ENCODE results near the gene PPP1R12C.
"Not testable (repeated sequence)": the region's sequence is repeated elsewhere in the genome, so short reads cannot be mapped to it uniquely, and the experiment has no call there.

PPP1R12C gene

GRCh38 chr19:55156202-55157063 lies 39.0 kb upstream of the PPP1R12C start:
- Histone ChIP-seq H3K36me3 (ENCODE audit: control insufficient read depth in 1 of 2, insufficient read depth in 2 of 2, low read length in 2 of 2) (no peaks in the 10 kb centered on the region), H3K9me3 (ENCODE audit: control insufficient read depth in 1 of 2, low read length in 2 of 2) (no peaks in the 10 kb centered on the region), H3K4me1 (ENCODE audit: control insufficient read depth in 1 of 2, insufficient read depth in 2 of 2, low read length in 2 of 2) (peaks cover 0 to 6% of the 10 kb centered on the region in 2 donors), H3K27ac (ENCODE audit: low read length) (no peak overlapping the region), H3K27me3 (ENCODE audit: low read depth, low read length) (peaks cover 9% of the 10 kb centered on the region), H3K4me3 (ENCODE audit: low read depth in 1 of 2, low read length in 2 of 2) (no peak overlapping the region)

GRCh38 chr19:55155784-55156183 lies 38.3 kb upstream of the PPP1R12C start:
- H3K27me3 ChIP-seq (ENCODE audit: low read depth, low read length); H3K4me1 ChIP-seq (ENCODE audit: control insufficient read depth in 1 of 2, insufficient read depth in 2 of 2, low read length in 2 of 2); H3K9me3 ChIP-seq (ENCODE audit: control insufficient read depth in 1 of 2, low read length in 2 of 2); H3K27ac ChIP-seq (ENCODE audit: low read length); H3K4me3 ChIP-seq (ENCODE audit: low read depth in 1 of 2, low read length in 2 of 2); H3K36me3 ChIP-seq (ENCODE audit: control insufficient read depth in 1 of 2, insufficient read depth in 2 of 2, low read length in 2 of 2): not testable (repeated sequence)

GRCh38 chr19:55153652-55154264 lies 36.3 kb upstream of the PPP1R12C start:
- Histone ChIP-seq H3K4me3 (ENCODE audit: low read depth in 1 of 2, low read length in 2 of 2) (no peak overlapping the region), H3K36me3 (ENCODE audit: control insufficient read depth in 1 of 2, insufficient read depth in 2 of 2, low read length in 2 of 2) (no peaks in the 10 kb centered on the region), H3K9me3 (ENCODE audit: control insufficient read depth in 1 of 2, low read length in 2 of 2) (no peaks in the 10 kb centered on the region), H3K27ac (ENCODE audit: low read length) (no peak overlapping the region), H3K4me1 (ENCODE audit: control insufficient read depth in 1 of 2, insufficient read depth in 2 of 2, low read length in 2 of 2) (peaks cover 0 to 6% of the 10 kb centered on the region in 2 donors), H3K27me3 (ENCODE audit: low read depth, low read length) (peaks cover 21% of the 10 kb centered on the region)

- H3K9me3 ChIP-seq (ENCODE audit: control insufficient read depth in 1 of 2, low read length in 2 of 2) = no peaks in the 10 kb centered on the region
- H3K4me3 ChIP-seq (ENCODE audit: low read depth in 1 of 2, low read length in 2 of 2) = no peak overlapping the region
- H3K4me1 ChIP-seq (ENCODE audit: control insufficient read depth in 1 of 2, insufficient read depth in 2 of 2, low read length in 2 of 2) = peaks cover 0 to 6% of the 10 kb centered on the region in 2 donors
- H3K36me3 ChIP-seq (ENCODE audit: control insufficient read depth in 1 of 2, insufficient read depth in 2 of 2, low read length in 2 of 2) = no peaks in the 10 kb centered on the region
- H3K27ac ChIP-seq (ENCODE audit: low read length) = no peak overlapping the region
- H3K27me3 ChIP-seq (ENCODE audit: low read depth, low read length) = peaks cover 24% of the 10 kb centered on the region
These were observed 34.6 kb upstream of the PPP1R12C start for GRCh38 chr19:55152017-55152416.

GRCh38 chr19:55149078-55150003 lies 31.9 kb upstream of the PPP1R12C start, which contains the start of gene TNNT1:
TSS of gene TNNT1 (minus strand) at chr19:55149206. CDS start at chr19:55147157, 2,049 bp downstream.
- Histone ChIP-seq H3K4me3 (ENCODE audit: low read depth in 1 of 2, low read length in 2 of 2) (no peak within 1 kb of the TSS), H3K4me1 (ENCODE audit: control insufficient read depth in 1 of 2, insufficient read depth in 2 of 2, low read length in 2 of 2) (no peaks in the 10 kb centered on the region), H3K27me3 (ENCODE audit: low read depth, low read length) (peaks cover 22% of the 10 kb centered on the region), H3K27ac (ENCODE audit: low read length) (no peak within 1 kb of the TSS), H3K36me3 (ENCODE audit: control insufficient read depth in 1 of 2, insufficient read depth in 2 of 2, low read length in 2 of 2) (no peaks in the 10 kb centered on the region), H3K9me3 (ENCODE audit: control insufficient read depth in 1 of 2, low read length in 2 of 2) (no peaks in the 10 kb centered on the region)

- Histone ChIP-seq H3K36me3 (ENCODE audit: control insufficient read depth in 1 of 2, insufficient read depth in 2 of 2, low read length in 2 of 2) (no peaks in the 10 kb centered on the region), H3K9me3 (ENCODE audit: control insufficient read depth in 1 of 2, low read length in 2 of 2) (no peaks in the 10 kb centered on the region), H3K4me3 (ENCODE audit: low read depth in 1 of 2, low read length in 2 of 2) (no peak overlapping the region), H3K4me1 (ENCODE audit: control insufficient read depth in 1 of 2, insufficient read depth in 2 of 2, low read length in 2 of 2) (no peaks in the 10 kb centered on the region), H3K27me3 (ENCODE audit: low read depth, low read length) (peaks cover 22% of the 10 kb centered on the region), H3K27ac (ENCODE audit: low read length) (no peak overlapping the region)
These were observed 30.3 kb upstream of the PPP1R12C start for GRCh38 chr19:55147545-55148251.

- no peak overlapping the region for H3K4me3 ChIP-seq (ENCODE audit: low read depth in 1 of 2, low read length in 2 of 2)
- H3K27me3 ChIP-seq (ENCODE audit: low read depth, low read length) = peaks cover 22% of the 10 kb centered on the region
- H3K4me1 ChIP-seq (ENCODE audit: control insufficient read depth in 1 of 2, insufficient read depth in 2 of 2, low read length in 2 of 2) = peaks cover 0 to under 1% of the 10 kb centered on the region in 2 donors
- no peaks in the 10 kb centered on the region for H3K9me3 ChIP-seq (ENCODE audit: control insufficient read depth in 1 of 2, low read length in 2 of 2)
- H3K36me3 ChIP-seq (ENCODE audit: control insufficient read depth in 1 of 2, insufficient read depth in 2 of 2, low read length in 2 of 2) = no peaks in the 10 kb centered on the region
- H3K27ac ChIP-seq (ENCODE audit: low read length) = no peak overlapping the region
These were observed 29.4 kb upstream of the PPP1R12C start for GRCh38 chr19:55146705-55147273.

- Histone ChIP-seq H3K27ac (ENCODE audit: low read length) (no peak overlapping the region), H3K4me3 (ENCODE audit: low read depth in 1 of 2, low read length in 2 of 2) (no peak overlapping the region), H3K9me3 (ENCODE audit: control insufficient read depth in 1 of 2, low read length in 2 of 2) (no peaks in the 10 kb centered on the region), H3K27me3 (ENCODE audit: low read depth, low read length) (peaks cover 22% of the 10 kb centered on the region), H3K36me3 (ENCODE audit: control insufficient read depth in 1 of 2, insufficient read depth in 2 of 2, low read length in 2 of 2) (no peaks in the 10 kb centered on the region), H3K4me1 (ENCODE audit: control insufficient read depth in 1 of 2, insufficient read depth in 2 of 2, low read length in 2 of 2) (peaks cover 0 to 5% of the 10 kb centered on the region in 2 donors)
These were observed 28.8 kb upstream of the PPP1R12C start for GRCh38 chr19:55146078-55146704.

- no peaks in the 10 kb centered on the region for H3K36me3 ChIP-seq (ENCODE audit: control insufficient read depth in 1 of 2, insufficient read depth in 2 of 2, low read length in 2 of 2)
- H3K4me1 ChIP-seq (ENCODE audit: control insufficient read depth in 1 of 2, insufficient read depth in 2 of 2, low read length in 2 of 2) = peaks cover 0 to 9% of the 10 kb centered on the region in 2 donors
- peaks cover 22% of the 10 kb centered on the region for H3K27me3 ChIP-seq (ENCODE audit: low read depth, low read length)
- H3K4me3 ChIP-seq (ENCODE audit: low read depth in 1 of 2, low read length in 2 of 2) = no peak overlapping the region
- H3K27ac ChIP-seq (ENCODE audit: low read length) = no peak overlapping the region
- no peaks in the 10 kb centered on the region for H3K9me3 ChIP-seq (ENCODE audit: control insufficient read depth in 1 of 2, low read length in 2 of 2)
These were observed 27.8 kb upstream of the PPP1R12C start for GRCh38 chr19:55145232-55145631.

GRCh38 chr19:55141696-55142095 lies 24.3 kb upstream of the PPP1R12C start:
- peaks cover 6% of the 10 kb centered on the region for H3K27me3 ChIP-seq (ENCODE audit: low read depth, low read length)
- H3K36me3 ChIP-seq (ENCODE audit: control insufficient read depth in 1 of 2, insufficient read depth in 2 of 2, low read length in 2 of 2) = no peaks in the 10 kb centered on the region

More at GRCh38 chr19:55141696-55142095, 24.3 kb upstream of the PPP1R12C start:
- H3K4me1 ChIP-seq (ENCODE audit: control insufficient read depth in 1 of 2, insufficient read depth in 2 of 2, low read length in 2 of 2) = peaks cover 0 to 9% of the 10 kb centered on the region in 2 donors
- H3K4me3 ChIP-seq (ENCODE audit: low read depth in 1 of 2, low read length in 2 of 2) = no peak overlapping the region
- no peaks in the 10 kb centered on the region for H3K9me3 ChIP-seq (ENCODE audit: control insufficient read depth in 1 of 2, low read length in 2 of 2)
- H3K27ac ChIP-seq (ENCODE audit: low read length) = no peak overlapping the region
